Measurements from ENCODE around the gene ZFAND3. TPM values are rescaled to one million over a fixed set of nuclear protein-coding genes. Genes with fewer than 3 reads are reported as not detected.

ZFAND3 gene
- polyA plus RNA-seq, 1 of the 3 experiments (the other 2 are of a cell fraction): 16.7 TPM

- Histone ChIP-seq H3K36me3 (replicated peaks in 1 of 2; ENCODE audit: control insufficient read depth in 1 of 2, insufficient read depth in 2 of 2, low read length in 1 of 2) (peaks cover 2 to 9% of the 10 kb centered on the region in 2 experiments), H3K4me2 (no peak overlapping the region), H2AFZ (ENCODE audit: low read depth) (no peak overlapping the region), H3K9me3 (no peaks in the 10 kb centered on the region), H3K4me3 (ENCODE audit: low read depth in 2 of 2, low read length in 1 of 2) (no peak overlapping the region), H4K20me1 (ENCODE audit: insufficient read depth) (peaks cover 100% of the 10 kb centered on the region), H3K9ac (no peak overlapping the region), H3F3A (replicated peaks; ENCODE audit: insufficient read depth) (no peaks in the 10 kb centered on the region), H3K79me2 (ENCODE audit: insufficient read depth) (peaks cover 100% of the 10 kb centered on the region), H3K27ac (ENCODE audit: low read depth in 2 of 2, low read length in 1 of 2) (no peak overlapping the region), H3K9me2 (no peaks in the 10 kb centered on the region), H3K27me3 (ENCODE audit: insufficient read depth) (no peaks in the 10 kb centered on the region), H3K4me1 (ENCODE audit: control insufficient read depth in 1 of 2, insufficient read depth in 2 of 2, low read depth in 1 of 2, low read length in 1 of 2) (peaks cover 22 to 31% of the 10 kb centered on the region in 2 experiments; a peak in 3 of 4 replicates)
- POLR2A ChIA-PET: no interaction called here
- 94% methylated on average over 6 of the region's 6 CpGs for WGBS (ENCODE audit: low lambda C conversion rate)
- TF ChIP-seq RXRA (IDR thresholded peaks at IDR 0.05; ENCODE audit: borderline replicate concordance, low read depth): no peak
- CTCF ChIA-PET: interaction anchor here (1.5 kb wide), 1 partner anchor 19 kb away, joined by 4 read pairs; no protein-coding TSS in a partner anchor
- no peak for DNase-seq
Observed at GRCh38 chr6:37826188-37826587, 6.7 kb downstream of the ZFAND3 start.

GRCh38 chr6:37826993-37827392 lies 7.5 kb downstream of the ZFAND3 start:
- no peak for DNase-seq
- H2AFZ ChIP-seq (ENCODE audit: low read depth): no peak overlapping the region
- no peaks in the 10 kb centered on the region for H3K9me2 ChIP-seq
- H3K36me3 ChIP-seq (replicated peaks in 1 of 2; ENCODE audit: control insufficient read depth in 1 of 2, insufficient read depth in 2 of 2, low read length in 1 of 2): peaks cover 2 to 6% of the 10 kb centered on the region in 2 experiments
- CTCF ChIA-PET: interaction anchor here (1.1 to 1.5 kb wide), 4 partner anchors 19 to 667 kb away, joined by 3 to 5 read pairs (median 4); no protein-coding TSS in a partner anchor
- no peak overlapping the region for H3K9ac ChIP-seq
- TF ChIP-seq RAD21 (IDR thresholded peaks at IDR 0.05; ENCODE audit: low read length): no peak
- no peak for TF ChIP-seq GATA2 (CRISPR knock-in tag; IDR thresholded peaks at IDR 0.05)
- TF ChIP-seq TAF1 (IDR thresholded peaks at IDR 0.05; ENCODE audit: borderline replicate concordance, low read depth, low read length): no peak
- TF ChIP-seq POLR2AphosphoS5 (IDR thresholded peaks at IDR 0.05; ENCODE audit: low read depth, low read length): no peak
- TF ChIP-seq PBX3 (IDR thresholded peaks at IDR 0.05): no peak
- TF ChIP-seq ELF1 (IDR thresholded peaks at IDR 0.05): no peak
- no peak for TF ChIP-seq YY1 (IDR thresholded peaks at IDR 0.05; ENCODE audit: low read depth)
- no peak for TF ChIP-seq CTCF (IDR thresholded peaks at IDR 0.05)
- no peak for TF ChIP-seq RCOR1 (IDR thresholded peaks at IDR 0.05; ENCODE audit: low read length)
- no peak for TF ChIP-seq TCF12 (IDR thresholded peaks at IDR 0.05)
- no peak for TF ChIP-seq RFX5 (IDR thresholded peaks at IDR 0.05; ENCODE audit: low read length)
- no peak for TF ChIP-seq FOSL2 (IDR thresholded peaks at IDR 0.05; ENCODE audit: borderline replicate concordance, low read depth)
- no peak for TF ChIP-seq SIN3A (IDR thresholded peaks at IDR 0.05; ENCODE audit: borderline replicate concordance, low read depth, low read length)
- peaks cover 100% of the 10 kb centered on the region for H4K20me1 ChIP-seq (ENCODE audit: insufficient read depth)
- 100% methylated on average over 2 of the region's 2 CpGs for WGBS (ENCODE audit: low lambda C conversion rate)
- peaks cover 100% of the 10 kb centered on the region for H3K79me2 ChIP-seq (ENCODE audit: insufficient read depth)
- H3K27ac ChIP-seq (ENCODE audit: low read depth in 2 of 2, low read length in 1 of 2): no peak overlapping the region
- POLR2A ChIA-PET: no interaction called here
- H3K4me3 ChIP-seq (ENCODE audit: low read depth in 2 of 2, low read length in 1 of 2): no peak overlapping the region
- H3K9me3 ChIP-seq: no peaks in the 10 kb centered on the region
- peaks cover 18 to 27% of the 10 kb centered on the region in 2 experiments; a peak in 3 of 4 replicates for H3K4me1 ChIP-seq (ENCODE audit: control insufficient read depth in 1 of 2, insufficient read depth in 2 of 2, low read depth in 1 of 2, low read length in 1 of 2)
- H3K27me3 ChIP-seq (ENCODE audit: insufficient read depth): no peaks in the 10 kb centered on the region
- no peaks in the 10 kb centered on the region for H3F3A ChIP-seq (replicated peaks; ENCODE audit: insufficient read depth)
- H3K4me2 ChIP-seq: no peak overlapping the region

Data from SK-N-SH (cell line).